GM04504 (cell line): ENCODE measurements around the gene SPEN.
"Not testable (repeated sequence)": the region's sequence is repeated elsewhere in the genome, so short reads cannot be mapped to it uniquely, and the experiment has no call there.

Experiments
- DNase-seq: peaks from one replicate; pipeline ENCODE4 v3.0.0-alpha.2; 2012; ENCODE audit warnings: low read depth

The SPEN gene

DNA sequence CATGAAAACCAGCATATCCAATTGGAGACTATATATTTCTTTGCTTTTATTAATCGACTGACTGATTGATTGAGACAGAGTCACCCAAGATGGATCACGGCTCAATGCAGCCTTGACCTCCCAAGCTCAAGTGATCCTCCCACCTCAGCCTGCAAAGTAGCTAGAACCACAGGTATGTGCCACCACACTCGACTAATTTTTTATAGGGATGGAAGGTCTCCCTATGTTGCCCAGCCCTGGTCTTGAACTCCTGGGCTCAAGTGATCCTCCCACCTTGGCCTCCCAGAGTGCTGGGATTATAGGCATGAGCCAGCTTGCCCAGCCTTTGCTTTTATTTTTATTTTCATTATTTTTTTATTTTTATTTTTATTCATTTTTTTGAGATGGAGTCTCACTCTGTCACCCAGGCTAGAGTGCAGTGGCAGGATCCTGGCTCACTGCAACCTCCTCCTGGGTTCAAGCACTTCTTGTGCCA, 5.4 kb downstream of the SPEN start:
- DNase-seq = no peak

DNA sequence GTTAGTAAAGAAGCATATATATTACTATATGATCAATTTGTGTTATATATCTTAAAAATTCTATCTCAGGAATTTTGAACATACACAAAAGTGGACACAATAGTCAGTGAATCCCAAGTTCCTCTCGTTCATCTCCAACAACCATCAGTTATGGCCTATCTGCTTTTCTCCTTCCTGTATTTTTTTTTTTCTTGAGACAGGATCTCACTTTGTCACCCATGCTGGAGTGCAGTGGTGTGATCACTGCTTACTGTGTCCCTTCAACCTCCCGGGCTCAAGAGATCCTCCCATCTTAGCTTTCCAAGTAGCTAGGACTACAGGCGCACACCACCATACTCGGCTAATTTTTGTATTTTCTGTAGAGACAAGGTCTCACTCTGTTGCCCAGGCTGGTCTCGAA, 9.4 kb downstream of the SPEN start:
- no peak for DNase-seq

DNA sequence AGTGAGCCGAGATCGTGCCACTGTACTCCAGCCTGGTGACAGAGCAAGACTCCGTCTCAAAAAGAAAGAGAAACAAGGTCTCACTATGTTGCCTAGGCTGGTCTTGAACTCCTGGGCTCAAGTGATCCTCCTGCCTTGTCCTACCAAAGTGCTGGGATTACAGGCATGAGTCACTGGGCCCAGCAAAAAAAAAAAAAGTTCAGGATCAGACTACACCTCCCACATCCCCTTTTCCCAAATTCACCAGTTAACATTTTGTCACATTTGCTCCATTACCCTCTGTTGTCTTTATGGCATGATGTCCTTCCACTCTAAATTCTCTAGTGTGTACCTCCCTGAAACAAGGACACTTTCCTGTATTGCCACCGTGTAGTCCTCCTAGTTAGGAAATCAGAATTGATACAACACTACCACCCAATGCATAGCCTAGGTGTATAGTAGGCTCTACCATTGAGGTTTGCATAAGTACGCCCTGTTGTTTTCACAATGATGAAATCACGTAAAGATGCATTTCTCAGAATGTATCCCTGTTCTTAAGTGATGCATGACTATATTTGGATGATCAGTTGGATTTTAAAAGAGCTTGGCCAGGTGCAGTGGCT, 10.7 kb downstream of the SPEN start:
- DNase-seq = no peak

DNA sequence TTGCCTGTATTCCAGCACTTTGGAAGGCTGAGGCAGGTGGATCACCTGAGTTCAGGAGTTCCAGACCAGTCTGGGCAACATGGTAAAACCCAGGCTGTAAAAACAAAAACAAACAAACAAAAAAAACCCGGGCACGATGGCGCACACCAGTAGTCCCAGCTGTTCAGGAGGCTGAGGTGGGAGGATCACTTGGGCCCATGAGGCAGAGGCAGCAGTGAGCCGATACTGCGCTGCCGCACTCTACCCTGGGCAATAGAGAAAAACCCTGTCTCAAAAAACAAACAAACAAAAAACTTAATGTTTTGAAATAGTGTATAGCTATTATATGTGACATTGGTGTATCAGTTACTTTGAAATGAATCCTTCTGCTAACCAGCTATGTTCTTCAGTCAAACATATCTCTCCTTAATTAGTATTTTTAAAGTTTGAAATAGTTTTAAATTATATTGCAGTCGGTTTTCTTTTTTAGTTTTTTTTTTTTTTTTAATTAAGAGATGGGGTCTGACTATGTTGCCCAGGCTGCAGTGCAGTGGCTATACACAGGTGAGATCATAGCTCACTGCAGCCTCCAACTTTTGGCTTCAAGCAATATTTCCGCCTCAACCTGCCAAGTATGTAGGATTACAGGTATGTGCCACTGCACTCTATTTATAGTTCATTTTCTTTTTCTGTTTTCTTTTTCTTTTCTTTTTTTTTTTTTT, 11.3 kb downstream of the SPEN start:
- no peak for DNase-seq

DNA sequence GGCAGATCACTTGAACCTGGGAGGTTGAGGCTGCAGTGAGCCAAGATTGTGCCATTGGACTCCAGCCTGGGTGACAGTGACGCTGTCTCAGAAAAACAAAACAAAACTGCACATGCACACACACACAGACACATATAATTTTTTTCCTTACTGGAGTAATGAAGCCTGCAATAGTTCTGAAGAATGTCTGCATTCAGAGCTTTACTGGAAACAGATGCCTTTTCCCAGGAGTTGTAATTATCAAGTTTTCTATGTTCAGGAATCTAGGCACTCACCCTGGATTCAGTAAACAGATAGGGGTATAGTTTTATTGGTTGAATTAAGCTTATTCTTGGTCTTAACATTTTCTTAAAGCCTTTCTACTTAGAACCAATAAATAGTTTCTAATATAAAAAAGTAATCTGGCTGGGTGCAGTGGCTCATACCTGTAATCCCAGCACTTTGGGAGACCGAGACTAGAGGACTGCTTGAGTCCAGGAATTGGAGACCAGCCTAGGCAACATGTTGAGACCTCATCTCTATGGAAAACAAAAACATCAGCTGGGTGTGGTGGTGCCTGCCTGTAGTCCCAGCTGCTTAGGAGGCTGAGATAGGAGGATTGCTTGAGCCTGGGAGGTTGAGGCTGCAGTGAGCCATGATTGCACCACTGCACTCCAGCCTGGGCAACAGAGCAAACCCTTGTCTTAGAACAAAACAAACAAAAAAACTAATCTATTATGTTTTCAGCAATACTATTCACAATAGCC, 15.8 kb downstream of the SPEN start:
- no peak for DNase-seq

DNA sequence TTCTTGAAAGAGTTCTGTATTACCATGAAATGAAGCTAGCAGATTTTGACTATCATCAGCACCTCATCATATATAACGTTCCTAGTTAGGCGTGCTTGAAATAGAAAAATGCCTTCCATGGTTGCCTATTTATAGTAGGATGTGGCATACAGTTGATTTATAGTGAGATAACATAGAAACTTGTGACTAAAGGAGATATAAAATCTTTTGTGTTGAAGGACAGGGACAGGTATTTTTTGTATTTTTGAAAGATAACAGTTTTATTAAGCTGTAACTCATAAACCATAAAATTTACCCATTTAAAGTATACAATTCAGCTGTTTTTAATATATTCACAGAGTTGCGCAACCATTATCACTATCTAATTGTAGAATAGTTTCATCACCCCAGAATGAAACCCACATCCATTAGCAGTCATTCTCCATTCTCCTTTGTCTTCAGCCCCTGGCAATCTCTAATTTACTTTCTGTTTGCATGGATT, 19.3 kb downstream of the SPEN start:
- DNase-seq = no peak

DNA sequence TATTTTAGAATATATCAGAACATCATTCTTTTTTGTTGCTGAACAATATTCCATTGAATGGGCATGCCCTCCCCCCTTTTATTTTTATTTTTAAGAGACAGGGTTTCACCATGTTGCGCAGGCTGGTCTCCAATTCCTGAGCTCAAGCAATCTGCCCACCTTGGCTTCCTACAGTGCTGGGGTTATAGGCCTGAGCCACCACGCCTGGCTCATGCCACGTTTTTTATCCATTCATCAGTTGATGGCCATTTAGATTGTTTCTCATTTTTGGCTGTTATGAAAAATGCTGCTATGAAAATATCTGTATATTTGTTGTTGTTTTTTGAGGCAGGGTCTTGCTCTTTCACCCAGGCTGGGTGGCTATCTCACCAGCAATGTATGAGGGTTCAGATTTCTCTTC, 19.8 kb downstream of the SPEN start:
- no peak for DNase-seq

DNA sequence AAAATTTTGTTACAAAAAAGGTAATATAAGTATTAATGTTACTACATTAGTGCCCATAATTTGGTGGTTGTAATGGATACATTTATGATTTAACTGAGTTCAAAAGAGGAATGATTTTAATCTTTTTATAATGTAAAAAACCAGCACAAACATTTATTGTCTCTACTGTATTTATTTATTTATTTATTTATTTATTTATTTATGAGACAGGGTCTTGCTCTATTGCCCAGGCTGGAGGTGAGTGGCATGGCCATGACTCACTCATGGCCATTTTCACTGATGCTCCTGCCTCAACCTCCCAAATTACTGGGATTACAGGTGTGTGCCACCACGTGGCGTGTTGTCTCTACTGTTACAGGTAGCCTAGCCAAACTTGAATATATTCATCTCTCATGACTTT, 21.9 kb downstream of the SPEN start:
- DNase-seq = no peak

DNA sequence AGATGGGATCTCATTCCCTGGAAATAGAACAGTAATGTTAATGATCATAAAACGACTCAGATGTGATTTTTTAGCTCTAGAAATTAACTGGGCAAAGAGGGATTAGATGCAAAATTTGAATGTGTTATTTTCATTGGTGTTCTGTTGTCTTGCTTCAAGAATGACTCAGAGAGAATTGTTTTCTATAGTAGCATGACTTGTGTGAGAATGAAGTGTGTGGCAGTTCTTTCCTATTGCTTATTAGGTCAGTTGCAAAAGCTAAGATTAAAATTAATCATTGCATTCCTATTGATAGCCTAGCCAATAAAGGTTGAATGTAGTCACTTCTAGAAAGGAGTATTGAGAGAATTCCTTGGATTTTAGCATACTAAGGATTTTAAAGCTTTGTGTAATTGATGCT, 22.9 kb downstream of the SPEN start:
- DNase-seq = no peak

DNA sequence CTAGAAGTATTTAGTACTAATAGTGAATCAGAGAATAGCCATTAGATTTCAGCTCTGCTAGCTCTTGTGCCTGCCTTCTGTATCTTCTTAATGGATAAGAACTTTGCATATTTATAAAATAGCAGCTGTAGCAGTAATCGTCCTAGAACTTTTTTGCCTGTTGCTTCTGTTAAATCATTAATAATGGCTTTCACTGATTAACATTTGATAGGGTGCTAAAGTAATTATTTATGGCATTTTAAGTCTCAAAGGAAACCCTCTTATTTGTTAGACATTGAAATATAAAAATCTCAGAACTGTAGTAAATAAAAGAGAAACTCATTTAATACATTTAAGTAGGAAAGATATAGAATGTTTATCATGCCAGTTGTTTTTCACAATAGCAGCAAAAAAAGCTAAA, 27.0 kb downstream of the SPEN start:
- DNase-seq = no peak

DNA sequence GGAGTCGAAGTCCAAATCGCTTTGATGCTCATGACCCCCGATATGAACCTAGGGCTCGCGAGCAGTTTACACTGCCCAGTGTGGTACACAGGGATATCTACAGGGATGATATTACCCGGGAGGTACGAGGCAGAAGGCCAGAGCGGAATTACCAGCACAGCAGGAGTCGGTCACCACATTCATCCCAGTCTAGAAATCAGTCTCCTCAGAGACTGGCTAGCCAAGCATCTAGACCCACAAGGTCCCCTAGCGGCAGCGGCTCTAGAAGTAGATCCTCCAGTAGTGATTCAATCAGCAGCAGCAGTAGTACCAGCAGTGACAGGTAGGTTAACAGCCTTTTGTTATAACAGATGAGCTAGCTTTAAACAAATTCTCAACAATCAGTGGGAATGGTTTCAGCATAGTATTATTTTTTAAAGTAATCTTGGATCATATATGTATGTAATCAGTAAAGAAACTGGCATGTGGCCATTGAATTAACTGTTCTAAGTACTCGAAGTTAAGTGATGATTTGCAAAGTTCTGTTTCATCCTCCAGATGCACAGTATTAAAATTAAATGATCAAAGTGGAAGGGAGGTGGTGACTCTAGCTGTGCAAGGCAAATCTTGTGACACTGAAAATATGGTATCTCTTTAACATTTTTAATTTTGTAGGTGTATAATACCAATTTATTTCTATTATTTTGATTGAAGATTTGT, 29.0 kb downstream of the SPEN start:
- no peak for DNase-seq

DNA sequence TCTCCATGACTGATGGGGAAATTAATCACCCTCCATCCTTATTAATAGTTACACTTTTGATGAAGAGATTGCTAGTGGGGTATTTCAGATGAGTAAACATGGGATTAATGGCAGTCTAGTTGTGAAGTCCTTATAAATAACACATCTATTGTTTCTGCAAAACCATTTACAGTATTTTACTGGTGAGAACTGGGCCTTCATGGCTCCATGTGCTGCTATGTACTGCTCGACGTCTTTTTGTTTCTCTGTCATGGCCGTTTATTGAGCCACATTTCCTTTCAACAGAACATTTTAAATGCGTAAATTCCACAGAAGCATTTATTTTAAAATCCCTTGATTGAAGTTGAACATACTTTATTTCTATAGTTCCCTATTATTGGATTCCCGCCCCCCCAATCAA, 34.5 kb downstream of the SPEN start:
- DNase-seq = no peak

DNA sequence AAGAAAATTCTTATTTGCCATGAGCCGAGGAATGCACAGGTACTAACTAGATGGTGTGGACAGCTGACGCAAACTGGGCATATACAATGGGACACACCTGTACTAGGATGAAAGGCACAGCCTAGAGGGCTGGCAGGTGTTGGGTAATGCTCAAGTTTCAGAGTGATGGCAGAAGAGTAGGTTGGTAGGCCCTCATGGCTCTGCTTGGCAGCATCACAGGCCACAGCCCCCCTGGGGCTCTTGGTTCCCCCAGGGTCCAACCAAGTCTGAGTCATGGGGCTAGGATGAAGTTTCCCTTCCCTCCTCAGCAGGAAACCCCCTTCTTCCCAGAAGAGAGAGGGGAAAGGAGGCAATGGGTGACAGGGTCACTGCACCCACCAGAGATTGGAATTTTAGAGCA, 35.2 kb downstream of the SPEN start:
- DNase-seq = no peak

DNA sequence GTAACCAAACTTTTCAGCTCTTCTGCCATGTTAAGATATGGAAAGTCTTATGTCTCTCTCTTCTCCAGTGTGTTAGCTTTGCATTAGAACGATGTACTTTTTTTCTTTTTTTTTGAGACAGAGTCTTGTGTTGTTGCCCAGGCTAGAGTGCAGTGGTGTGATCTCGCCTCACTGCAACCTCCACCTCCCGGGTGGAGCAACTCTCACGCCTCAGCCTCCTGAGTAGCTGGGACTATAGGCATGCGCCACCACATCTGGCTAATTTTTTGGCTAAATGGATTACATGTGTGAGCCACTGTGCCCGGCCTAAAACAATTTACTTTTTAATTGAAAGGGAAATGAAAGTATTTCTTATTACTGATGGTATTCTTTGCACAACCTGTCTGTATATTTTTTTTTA, 35.8 kb downstream of the SPEN start:
- DNase-seq = no peak

DNA sequence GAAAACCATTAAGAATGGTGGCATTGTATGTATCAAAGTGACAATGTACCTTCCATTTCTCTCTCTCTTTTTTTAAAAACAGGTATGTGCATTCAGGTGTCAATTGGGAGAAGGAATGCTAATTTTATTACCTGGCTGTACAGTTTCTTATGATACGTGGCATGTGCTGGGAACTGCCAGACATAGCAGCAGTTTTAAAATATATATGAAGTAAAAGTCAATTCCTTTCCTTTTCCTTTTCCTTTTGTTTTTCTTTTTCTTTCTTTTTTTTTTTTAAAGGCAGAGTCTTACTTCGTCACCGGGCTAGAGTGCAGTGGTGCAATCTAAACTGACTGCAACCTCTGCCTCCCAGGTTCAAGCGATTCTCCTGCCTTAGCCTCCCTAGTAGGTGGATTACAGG, 37.0 kb downstream of the SPEN start:
- no peak for DNase-seq

DNA sequence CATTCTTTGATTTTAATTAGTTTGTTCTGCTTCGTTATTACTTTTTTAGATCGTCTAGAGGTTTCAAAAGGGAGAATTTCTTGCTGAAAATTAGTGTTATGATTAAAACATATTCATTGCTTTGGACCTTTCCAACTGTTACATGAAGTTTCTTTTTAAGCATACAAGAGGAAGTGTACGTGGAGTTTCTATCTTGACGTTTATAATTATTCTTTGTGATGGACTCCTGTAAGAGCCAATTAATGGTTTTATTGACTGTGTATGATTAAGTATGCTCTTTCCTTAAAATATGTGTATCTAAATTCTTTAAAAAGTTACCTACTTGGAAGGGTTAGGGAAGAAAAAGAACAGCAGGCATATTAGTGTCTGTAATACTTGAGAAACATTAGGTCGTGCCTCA, 37.8 kb downstream of the SPEN start:
- no peak for DNase-seq

DNA sequence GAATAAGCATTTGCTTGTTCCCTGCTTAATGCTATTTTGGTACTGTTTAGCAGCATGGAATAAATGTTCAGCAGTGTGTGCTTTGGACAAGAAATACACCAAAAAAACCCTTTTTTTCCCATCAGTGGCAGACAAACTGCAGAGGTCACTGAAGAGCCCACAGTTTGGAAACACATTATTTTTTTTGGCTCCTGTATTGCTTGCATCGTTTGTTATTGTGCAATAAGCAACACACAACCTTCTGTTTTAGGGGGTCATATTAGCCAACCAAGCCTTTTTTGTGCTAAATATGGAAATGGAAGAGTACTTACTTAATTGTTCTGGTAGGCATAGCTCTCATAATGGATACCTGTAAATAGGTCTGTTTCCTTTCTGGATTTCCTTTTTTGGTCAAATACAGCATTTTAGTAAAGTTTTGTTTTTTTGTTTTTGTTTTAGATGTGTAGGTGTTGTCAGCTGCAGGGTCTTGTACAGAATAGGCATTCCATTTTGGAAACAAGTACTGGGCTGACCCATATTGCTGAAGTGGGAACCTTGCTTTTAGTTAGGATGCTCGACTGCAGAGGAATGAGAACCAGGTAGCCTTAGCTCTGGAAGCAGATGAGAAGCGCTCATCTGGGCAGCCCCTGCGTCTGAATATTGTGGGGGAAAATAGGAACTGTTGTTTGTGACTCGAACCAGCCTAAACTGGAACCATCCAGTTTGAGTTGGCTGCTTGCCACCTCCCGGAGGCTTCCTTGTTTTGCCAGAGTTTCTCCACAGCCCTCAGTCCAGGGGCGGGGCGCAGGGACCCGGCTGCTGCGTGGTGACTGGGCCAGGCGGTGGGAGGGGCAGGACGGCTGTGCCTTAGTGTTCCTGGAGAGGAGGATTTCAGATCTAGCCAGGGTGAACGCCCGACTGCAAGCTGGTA, 38.4 kb downstream of the SPEN start:
- DNase-seq = peak; percentile 72

DNA sequence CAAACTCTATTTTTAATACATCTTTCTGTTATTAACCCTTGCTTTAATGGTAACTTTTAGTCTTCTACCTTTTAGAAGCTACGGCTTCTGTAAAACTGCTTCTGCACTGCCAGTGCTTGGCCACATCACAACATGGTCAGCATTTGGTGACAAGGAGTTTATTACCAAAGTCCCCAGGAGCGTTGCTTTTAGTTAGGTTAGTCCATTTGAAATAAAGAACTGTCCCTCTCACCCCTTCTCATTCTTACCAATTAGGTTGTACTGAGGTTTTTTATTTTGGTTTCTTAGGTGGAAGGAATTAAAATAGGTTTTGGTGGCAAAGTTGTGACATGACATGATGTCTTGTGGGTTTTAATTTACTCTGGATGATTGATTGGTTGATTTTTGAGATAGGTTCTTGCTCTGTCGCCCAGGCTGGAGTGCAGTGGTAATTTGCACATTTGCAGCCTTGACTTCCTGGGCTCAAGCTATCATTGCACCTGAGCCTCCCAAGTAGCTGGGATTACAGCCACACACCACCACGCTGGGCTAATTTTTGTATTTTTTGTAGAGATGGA, 39.2 kb downstream of the SPEN start:
- DNase-seq = no peak

DNA sequence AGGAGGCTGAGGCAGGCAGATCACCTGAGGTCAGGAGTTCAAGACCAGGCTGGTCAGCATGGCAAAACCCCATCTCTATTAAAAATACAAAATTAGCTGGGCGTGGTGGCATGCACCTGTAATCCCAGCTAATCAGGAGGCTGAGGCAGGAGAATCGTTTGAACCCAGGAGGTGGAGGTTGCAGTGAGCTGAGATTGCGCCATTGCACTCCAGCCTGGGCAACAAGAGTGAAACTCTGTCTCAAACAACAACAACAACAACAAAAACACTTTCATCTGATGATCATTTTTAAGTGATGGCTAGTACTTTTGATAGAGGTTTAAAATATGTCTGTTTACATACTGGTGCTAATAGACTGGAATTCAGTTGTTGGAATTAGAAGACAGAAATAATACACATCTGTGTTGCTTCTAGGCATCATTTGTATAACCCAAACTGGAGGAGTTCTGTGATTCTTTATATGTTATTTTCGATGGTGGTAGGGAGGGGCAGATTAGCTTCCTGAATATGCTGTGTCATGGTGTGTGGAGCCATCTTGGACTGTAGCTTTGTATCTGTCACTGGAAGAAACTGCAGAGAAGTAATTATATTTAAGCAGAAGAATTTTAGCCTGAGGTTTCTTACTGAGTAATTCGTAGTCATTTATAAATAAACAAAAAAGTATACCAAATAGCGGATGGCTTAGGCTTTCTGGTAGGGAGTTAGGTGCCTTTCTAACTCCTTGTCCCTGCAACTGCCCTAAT, 45.5 kb downstream of the SPEN start:
- not testable (repeated sequence) for DNase-seq

DNA sequence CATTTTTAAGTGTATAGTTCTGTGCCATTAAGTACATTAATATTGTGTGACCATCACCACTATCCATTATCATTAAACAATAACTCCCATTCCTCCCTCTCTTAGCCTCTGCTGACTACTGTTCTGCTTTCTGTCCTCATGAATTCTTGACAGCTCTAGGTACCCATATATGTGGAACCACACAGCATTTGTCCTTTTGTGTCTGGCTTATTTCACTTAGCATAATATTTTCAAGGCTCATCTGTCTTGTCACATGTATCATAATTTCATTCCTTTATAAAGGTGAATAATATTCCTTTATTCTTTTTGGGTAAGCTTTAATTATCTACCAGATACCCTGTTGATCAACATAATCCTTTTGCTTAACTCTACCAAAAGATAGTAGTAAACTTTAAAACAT, 47.7 kb downstream of the SPEN start:
- DNase-seq = no peak
